Fibroblast of skin of back (primary cell): ENCODE data around the gene DPYSL3.
A peak's percentile ranks its signal among the peaks of the same experiment; 100 is the strongest.
"Not testable (repeated sequence)": the region's sequence is repeated elsewhere in the genome, so short reads cannot be mapped to it uniquely, and the experiment has no call there.

ENCODE experiments used
- DNase-seq: peaks from one replicate; pipeline ENCODE4 v3.0.0-alpha.2; 2013

Gene DPYSL3

DNA sequence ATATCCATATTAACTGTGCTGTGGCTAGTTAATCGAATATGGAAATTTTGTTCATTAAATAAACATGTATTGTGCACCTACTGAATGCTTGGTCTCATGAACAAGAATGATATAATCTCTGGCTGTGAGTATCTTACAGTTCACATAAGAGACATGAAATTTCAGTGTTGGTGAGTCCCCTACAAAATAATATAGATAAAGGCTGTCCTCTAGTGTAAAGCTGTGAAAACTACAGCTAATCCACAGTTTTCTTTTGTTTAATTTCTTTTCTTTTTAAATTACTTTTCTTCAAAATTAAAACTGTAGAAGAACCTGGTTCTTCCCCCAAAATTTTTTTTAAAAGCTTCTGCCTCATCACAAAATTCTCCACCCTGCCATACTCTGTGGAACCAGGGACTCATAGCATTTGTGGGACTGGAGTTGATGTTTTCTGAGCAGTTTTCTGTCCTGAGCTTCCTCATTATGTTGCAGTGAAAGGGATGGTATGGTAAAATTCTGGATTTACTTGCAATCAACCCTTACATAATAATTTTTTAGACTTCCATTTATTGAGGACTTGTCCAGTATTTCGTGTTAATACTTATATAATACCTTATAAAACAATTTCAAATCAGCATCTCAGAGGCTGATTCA lies 140.0 kb downstream of the DPYSL3 start:
- no peak for DNase-seq

GRCh38 chr5:147367381-147367780 lies 142.5 kb downstream of the DPYSL3 start:
- DNase-seq = not testable (repeated sequence)

DNA sequence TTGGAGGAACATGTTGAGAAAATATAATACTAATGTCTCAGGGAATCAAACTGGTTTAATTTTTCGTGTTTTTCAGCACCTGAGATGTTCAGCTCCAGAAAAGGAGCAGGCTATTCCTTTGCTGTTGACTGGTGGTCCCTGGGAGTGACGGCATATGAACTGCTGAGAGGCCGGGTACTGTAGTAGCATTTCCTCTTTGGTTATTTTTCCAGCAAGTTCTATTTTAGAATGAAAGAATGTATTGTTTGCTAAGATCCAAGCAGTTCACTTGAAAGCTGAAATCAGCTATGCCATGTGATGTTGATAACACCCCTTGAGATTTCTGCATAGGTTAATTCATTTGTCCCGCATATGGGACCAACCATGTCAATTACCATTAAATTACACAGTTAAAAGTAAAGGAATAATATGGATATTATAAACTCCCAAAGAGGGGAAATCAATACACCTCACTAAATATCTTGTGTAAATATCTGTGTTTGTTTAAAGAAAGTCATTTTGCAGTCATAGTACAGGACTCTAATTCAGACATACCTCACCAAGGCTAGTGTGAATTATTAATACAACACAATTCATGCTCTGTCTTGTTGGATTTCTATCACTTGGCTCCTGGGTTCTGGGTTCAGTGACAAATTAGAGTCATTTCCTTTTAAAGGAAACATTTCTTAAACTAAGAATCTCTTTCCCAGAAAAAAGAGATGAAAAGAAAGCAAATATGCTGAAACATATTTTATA lies 148.3 kb downstream of the DPYSL3 start:
- no peak for DNase-seq

- DNase-seq = no peak
Observed at GRCh38 chr5:147360816-147361215, 149.1 kb downstream of the DPYSL3 start.

DNA sequence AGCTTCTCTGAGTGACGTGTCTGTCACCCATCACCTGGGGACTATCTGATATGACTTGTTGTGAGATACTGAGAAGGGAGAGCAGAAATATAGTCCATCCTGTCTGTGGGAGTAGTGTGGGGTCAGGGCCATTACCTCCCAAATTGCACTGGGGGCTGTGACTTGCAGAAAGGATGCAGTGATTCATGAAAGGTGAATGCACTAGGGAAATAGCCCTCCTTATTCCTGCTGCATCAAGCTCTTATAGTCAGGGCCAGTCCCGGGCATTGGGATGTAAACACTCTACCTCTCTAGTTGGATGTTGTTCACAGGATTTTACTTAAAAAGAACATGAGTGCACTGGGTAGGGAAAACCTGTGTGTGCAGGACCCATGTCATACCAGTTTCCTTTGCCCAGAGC lies 150.3 kb downstream of the DPYSL3 start:
- no peak for DNase-seq

GRCh38 chr5:147359101-147359500 lies 150.8 kb downstream of the DPYSL3 start:
- no peak for DNase-seq

DNA sequence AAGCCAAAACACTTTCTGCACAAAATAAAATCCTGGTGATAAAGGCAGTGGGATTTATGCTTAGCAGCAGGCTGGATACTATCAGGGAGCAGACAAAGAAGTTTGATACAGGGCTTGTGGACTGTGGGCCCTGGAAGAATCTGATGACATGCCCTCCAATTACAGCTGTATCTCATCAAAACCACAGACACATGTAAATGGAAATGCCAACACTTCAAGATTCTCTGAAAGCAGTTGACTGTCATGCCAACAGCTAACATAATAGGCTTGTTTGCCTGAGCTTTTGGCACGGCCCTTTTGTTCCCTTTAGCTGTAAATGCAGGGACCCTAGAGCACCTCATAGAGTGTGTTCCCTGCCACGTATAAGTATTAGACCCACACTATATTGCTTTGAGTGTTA lies 160.6 kb downstream of the DPYSL3 start:
- no peak for DNase-seq

GRCh38 chr5:147348451-147348850 lies 161.4 kb downstream of the DPYSL3 start:
- DNase-seq = no peak

DNA sequence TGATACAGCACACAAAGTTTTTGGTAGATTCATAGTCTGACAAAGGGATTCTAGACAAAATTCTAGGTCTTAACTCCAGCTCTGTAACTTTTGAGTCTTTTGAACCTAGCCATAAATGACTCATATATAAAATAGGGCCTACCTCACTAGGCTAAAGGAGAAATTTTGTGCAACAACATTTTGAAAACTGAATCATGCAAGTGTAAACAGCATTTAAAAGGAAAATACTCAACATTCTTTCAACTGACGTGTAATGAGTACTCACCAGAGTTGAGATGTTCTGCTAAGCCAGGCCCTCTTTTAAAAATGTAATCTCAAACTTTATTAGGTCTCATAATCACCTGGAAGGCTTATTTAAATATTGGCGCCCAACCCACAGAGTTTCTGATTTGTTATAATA lies 161.8 kb downstream of the DPYSL3 start:
- peak; percentile 21 for DNase-seq

DNA sequence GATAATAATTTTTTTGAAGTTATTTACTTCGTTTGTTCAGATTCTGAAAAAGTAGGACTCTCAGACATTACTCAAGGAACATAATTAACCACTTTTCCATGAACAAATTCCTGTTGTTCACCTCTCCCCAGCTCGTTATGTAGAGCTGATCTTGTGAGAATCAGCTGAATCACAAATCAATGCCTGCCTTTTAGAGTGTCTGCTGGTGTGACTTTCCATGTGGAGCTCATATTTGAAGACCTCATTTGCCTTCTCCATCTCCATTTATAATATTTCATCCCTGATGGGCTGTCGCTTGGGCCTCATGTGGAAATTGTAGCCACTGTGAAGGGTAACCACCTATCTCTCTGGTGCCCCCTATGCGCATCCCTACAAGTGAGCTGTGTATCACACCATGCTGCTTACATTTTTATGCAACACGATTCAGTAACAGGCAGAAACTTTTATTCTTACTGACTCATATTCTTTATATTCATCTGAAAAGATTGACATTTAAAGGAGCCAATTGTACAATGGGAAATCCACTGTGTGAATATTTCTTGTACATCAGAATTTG lies 163.8 kb downstream of the DPYSL3 start:
- DNase-seq = no peak

- DNase-seq = no peak
Observed at GRCh38 chr5:147344861-147345260, 165.0 kb downstream of the DPYSL3 start.

- no peak for DNase-seq
Observed at GRCh38 chr5:147341345-147341744, 168.5 kb downstream of the DPYSL3 start.

GRCh38 chr5:147340941-147341340 lies 168.9 kb downstream of the DPYSL3 start:
- DNase-seq = no peak
